PC-9 (cell line): ENCODE results near the gene RAPSN. TPM values are rescaled to one million over a fixed set of nuclear protein-coding genes. Genes with fewer than 3 reads are reported as not detected.

Experiments used
- BruUV-seq: library from RNA; stranded (reverse); fragments of 400-500 nt; replicated peaks from 2 replicates; lab custom pipeline; 2021; lab: Mats Ljungman, UMichigan
- CTCF ChIA-PET: fragments of 300-600 bp; sonication (Branson Sonifier 250); formaldehyde crosslinking; loops from one replicate; lab custom pipeline; 2022; ENCODE audit warnings: antibody characterized with exemption; lab: Charles Lee
- POLR2A ChIA-PET: fragments of 300-600 bp; sonication (Branson Sonifier 250); formaldehyde crosslinking; loops from one replicate; lab custom pipeline; 2022; ENCODE audit warnings: antibody characterized with exemption; ENCODE audit not compliant: unreplicated experiment; lab: Charles Lee
- DNase-seq, 2 experiments: peaks; one replicate each; pipeline versions ENCODE4 v3.0.0 to v3.0.0-alpha.2; 2015 to 2022; ENCODE audit warnings: mixed read lengths in 1 of 2
- H2AFZ ChIP-seq: fragments of 200-600 bp; sonication (generic); 2 replicates; pipeline ENCODE4 v1.8.1; 2017; ENCODE audit warnings: antibody characterized with exemption
- H3F3A ChIP-seq: fragments of 200-600 bp; sonication (generic); 2 replicates; pipeline ENCODE4 v1.8.1; 2017; ENCODE audit warnings: antibody characterized with exemption, mild to moderate bottlenecking, low read depth; ENCODE audit not compliant: insufficient read depth
- H3K27ac ChIP-seq: fragments of 200-600 bp; sonication (generic); 2 replicates; pipeline ENCODE4 v1.6.1; 2016; ENCODE audit warnings: mixed run types
- H3K27me3 ChIP-seq: fragments of 200-600 bp; sonication (generic); 2 replicates; pipeline ENCODE4 v1.6.1; 2016; ENCODE audit warnings: low read depth, mixed run types; ENCODE audit not compliant: insufficient read depth
- H3K36me3 ChIP-seq: fragments of 200-600 bp; sonication (generic); 2 replicates; pipeline ENCODE4 v1.6.1; 2016; ENCODE audit warnings: low read depth, mixed run types
- H3K4me1 ChIP-seq: fragments of 200-600 bp; sonication (generic); replicated peaks from 2 replicates; pipeline ENCODE4 v1.6.1; 2016; ENCODE audit warnings: mixed run types; ENCODE audit not compliant: insufficient read depth
- H3K4me2 ChIP-seq: fragments of 200-600 bp; sonication (generic); 2 replicates; pipeline ENCODE4 v1.6.1; 2017; ENCODE audit warnings: mixed run types
- H3K4me3 ChIP-seq: fragments of 200-600 bp; sonication (generic); 2 replicates; pipeline ENCODE4 v1.6.1; 2016; ENCODE audit warnings: mixed run types
- H3K79me2 ChIP-seq: fragments of 200-600 bp; sonication (generic); 2 replicates; pipeline ENCODE4 v1.6.1; 2017; ENCODE audit warnings: low read depth, mixed run types
- H3K9me2 ChIP-seq: fragments of 200-600 bp; sonication (generic); 2 replicates; pipeline ENCODE4 v1.8.1; 2017; ENCODE audit warnings: mild to moderate bottlenecking; ENCODE audit not compliant: insufficient read depth
- H3K9me3 ChIP-seq: fragments of 200-600 bp; sonication (generic); 2 replicates; pipeline ENCODE4 v1.8.1; 2016; ENCODE audit warnings: low read depth; ENCODE audit not compliant: insufficient read depth
- H4K20me1 ChIP-seq: fragments of 200-600 bp; sonication (generic); 2 replicates; pipeline ENCODE4 v1.8.1; 2017; ENCODE audit not compliant: insufficient read depth
- EZH2 ChIP-seq: fragments of 200-600 bp; sonication (generic); IDR thresholded peaks from 2 replicates; pipeline ENCODE4 v1.8.0; 2017; ENCODE audit warnings: antibody characterized with exemption, low read depth
- intact Hi-C: fragments of 100-400 bp; cut with micrococcal nuclease; formaldehyde crosslinking; loops from one replicate; pipeline ENCODE4 v1.10.0; 2022; ENCODE audit not compliant: unreplicated experiment
- total RNA-seq: library from RNA; stranded (reverse); gene quantifications from 2 replicates; pipeline ENCODE4 v1.2.3, GENCODE V29; 2021
- TF ChIP-seq, protein P1 (sequence below): fragments of 200-600 bp; sonication (generic); conservative IDR thresholded peaks from 2 replicates; pipeline ENCODE4 v1.6.1; 2017; ENCODE audit warnings: mixed run types, antibody characterized with exemption, mild to moderate bottlenecking, moderate library complexity

Gene RAPSN
- total RNA-seq, 1 experiment from 2014 or later = 7.3 TPM

DNA sequence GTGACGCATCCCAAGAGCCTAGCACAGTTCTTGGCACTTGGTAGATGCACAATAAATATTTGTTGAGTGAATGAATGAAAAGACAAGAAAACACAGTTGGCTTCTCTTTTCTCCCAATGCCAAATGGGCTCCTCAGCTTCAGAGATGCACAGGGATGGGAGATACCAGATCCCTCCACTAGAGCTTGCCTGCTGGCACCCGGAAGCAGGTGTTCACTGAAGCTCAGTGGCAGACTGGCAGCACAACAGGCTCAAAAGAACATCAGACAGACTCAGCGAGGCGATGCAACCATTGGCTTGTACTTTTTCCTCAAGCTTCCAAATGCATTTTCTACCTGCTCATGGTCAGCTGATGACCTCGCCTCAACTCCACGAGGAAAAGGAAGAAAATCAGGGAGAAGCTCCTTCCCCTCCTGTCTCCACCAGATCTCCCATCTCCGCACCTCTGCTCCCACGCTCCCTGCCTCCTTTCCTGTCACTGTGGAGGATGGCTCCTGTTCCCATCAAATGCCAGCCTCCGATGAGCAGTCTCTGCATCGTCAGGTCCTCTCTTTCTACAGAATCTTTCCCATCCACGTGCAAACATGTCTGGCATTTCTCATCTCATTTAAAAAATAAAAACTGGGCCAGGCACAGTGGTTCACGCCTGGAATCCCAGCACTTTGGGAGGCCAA lies 5.8 kb downstream of the RAPSN start:
- ChIA-PET CTCF (no interaction called here), POLR2A (no interaction called here)
- DNase-seq = no peak
- H3K4me1 ChIP-seq = no peaks in the 10 kb centered on the region
- no peaks in the 10 kb centered on the region for H3K36me3 ChIP-seq
- H3K27ac ChIP-seq = no peak overlapping the region
- no peak overlapping the region for H2AFZ ChIP-seq
- H3K9me2 ChIP-seq = no peaks in the 10 kb centered on the region
- no peaks in the 10 kb centered on the region for H3K9me3 ChIP-seq
- H3K27me3 ChIP-seq = no peaks in the 10 kb centered on the region
- no peak for TF ChIP-seq EZH2
- TF ChIP-seq, protein P1, sequence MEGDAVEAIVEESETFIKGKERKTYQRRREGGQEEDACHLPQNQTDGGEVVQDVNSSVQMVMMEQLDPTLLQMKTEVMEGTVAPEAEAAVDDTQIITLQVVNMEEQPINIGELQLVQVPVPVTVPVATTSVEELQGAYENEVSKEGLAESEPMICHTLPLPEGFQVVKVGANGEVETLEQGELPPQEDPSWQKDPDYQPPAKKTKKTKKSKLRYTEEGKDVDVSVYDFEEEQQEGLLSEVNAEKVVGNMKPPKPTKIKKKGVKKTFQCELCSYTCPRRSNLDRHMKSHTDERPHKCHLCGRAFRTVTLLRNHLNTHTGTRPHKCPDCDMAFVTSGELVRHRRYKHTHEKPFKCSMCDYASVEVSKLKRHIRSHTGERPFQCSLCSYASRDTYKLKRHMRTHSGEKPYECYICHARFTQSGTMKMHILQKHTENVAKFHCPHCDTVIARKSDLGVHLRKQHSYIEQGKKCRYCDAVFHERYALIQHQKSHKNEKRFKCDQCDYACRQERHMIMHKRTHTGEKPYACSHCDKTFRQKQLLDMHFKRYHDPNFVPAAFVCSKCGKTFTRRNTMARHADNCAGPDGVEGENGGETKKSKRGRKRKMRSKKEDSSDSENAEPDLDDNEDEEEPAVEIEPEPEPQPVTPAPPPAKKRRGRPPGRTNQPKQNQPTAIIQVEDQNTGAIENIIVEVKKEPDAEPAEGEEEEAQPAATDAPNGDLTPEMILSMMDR = no peak
- H3K4me2 ChIP-seq = no peak overlapping the region
- no TSS peak for BruUV-seq
- H4K20me1 ChIP-seq = no peaks in the 10 kb centered on the region
- intact Hi-C loops = no loop called here
- H3F3A ChIP-seq = no peaks in the 10 kb centered on the region
- H3K79me2 ChIP-seq = no peaks in the 10 kb centered on the region
- no peak overlapping the region for H3K4me3 ChIP-seq

DNA sequence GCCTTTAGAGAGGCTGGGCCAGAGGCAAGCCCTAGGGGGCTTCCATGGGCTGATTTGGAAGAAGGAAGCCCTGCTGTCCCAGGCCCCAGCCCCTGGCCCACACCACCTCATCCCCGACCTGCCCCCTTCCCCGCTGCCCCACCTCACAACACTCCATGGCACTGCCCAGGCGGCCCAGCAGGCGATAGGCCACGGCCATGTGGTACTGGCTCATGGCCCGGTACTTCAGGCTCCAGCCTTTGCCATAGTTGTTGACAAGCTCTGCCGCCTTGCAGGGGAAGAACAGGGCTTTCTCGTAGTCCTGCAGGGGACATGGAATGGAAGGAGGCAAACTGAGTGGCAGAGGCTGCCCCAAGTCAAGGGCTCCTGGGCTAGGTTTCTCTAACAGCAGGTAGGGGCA lies 6.4 kb downstream of the RAPSN start:
- Histone ChIP-seq H3K4me3 (no peak overlapping the region), H3K9me3 (no peaks in the 10 kb centered on the region), H3K27ac (no peak overlapping the region), H3K9me2 (no peaks in the 10 kb centered on the region), H3K4me1 (no peaks in the 10 kb centered on the region), H3K4me2 (no peak overlapping the region), H3K36me3 (no peaks in the 10 kb centered on the region), H2AFZ (no peak overlapping the region), H4K20me1 (no peaks in the 10 kb centered on the region), H3K79me2 (no peaks in the 10 kb centered on the region), H3K27me3 (no peaks in the 10 kb centered on the region), H3F3A (no peaks in the 10 kb centered on the region)
- no peak for DNase-seq
- ChIA-PET POLR2A (interaction anchor here (0.5 kb wide), 1 partner anchor 14 kb away, joined by 5 read pairs; no protein-coding TSS in a partner anchor), CTCF (no interaction called here)
- intact Hi-C loops = no loop called here
- TF ChIP-seq, protein P1 = no peak
- no TSS peak for BruUV-seq

DNA sequence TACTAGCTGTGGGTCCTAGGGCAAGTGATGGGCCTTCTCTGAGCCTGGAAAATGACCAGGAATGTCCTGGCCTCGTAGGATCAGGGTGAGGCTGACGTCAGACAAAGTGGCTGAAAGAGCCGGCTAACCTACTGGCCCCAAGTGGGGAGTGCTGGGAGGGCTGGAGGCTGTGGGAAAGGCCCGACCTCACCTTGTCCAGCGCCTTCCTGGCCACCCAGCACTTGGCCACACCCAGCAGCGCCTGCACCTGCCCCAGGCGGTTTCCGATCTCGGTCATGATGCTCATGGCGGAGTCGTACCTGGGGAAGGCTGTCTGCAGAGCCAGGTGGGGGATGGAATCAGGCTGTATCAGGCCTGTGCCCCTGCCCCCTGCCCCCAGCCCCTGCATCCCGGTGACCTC lies 7.5 kb downstream of the RAPSN start:
- no peaks in the 10 kb centered on the region for H3K79me2 ChIP-seq
- ChIA-PET CTCF (no interaction called here), POLR2A (no interaction called here)
- no peaks in the 10 kb centered on the region for H3K9me3 ChIP-seq
- TF ChIP-seq EZH2 = no peak
- TF ChIP-seq, protein P1 = no peak
- no peaks in the 10 kb centered on the region for H3K4me1 ChIP-seq
- H2AFZ ChIP-seq = no peak overlapping the region
- no peaks in the 10 kb centered on the region for H3K36me3 ChIP-seq
- H3F3A ChIP-seq = no peaks in the 10 kb centered on the region
- H3K4me3 ChIP-seq = no peak overlapping the region
- BruUV-seq = no TSS peak
- H3K27ac ChIP-seq = no peak overlapping the region
- H3K27me3 ChIP-seq = no peaks in the 10 kb centered on the region
- H4K20me1 ChIP-seq = no peaks in the 10 kb centered on the region
- intact Hi-C loops = no loop called here
- no peaks in the 10 kb centered on the region for H3K9me2 ChIP-seq
- no peak overlapping the region for H3K4me2 ChIP-seq
- no peak for DNase-seq
